Muscle layer of colon (tissue), 2 donors: ENCODE results near the gene SNAP25.

Experiments used
- H3K27ac ChIP-seq: one replicate; pipeline ENCODE4 v1.7.0; 2013; ENCODE audit warnings: low read depth, mild to moderate bottlenecking, low read length, moderate library complexity
- H3K27me3 ChIP-seq, 2 donors: one replicate each; pipeline ENCODE4 v1.7.0; 2013; ENCODE audit warnings: low read length in 2 of 2, mild to moderate bottlenecking in 2 of 2; ENCODE audit not compliant: insufficient read depth in 2 of 2, control insufficient read depth in 1 of 2
- H3K36me3 ChIP-seq: one replicate; pipeline ENCODE4 v1.7.0; 2013; ENCODE audit warnings: mild to moderate bottlenecking, low read length; ENCODE audit not compliant: insufficient read depth
- H3K4me1 ChIP-seq: one replicate; pipeline ENCODE4 v1.7.0; 2013; ENCODE audit warnings: mild to moderate bottlenecking, low read length; ENCODE audit not compliant: insufficient read depth
- H3K4me3 ChIP-seq, 2 donors: one replicate each; pipeline ENCODE4 v1.7.0; 2013; ENCODE audit warnings: low read length in 2 of 2, low read depth in 1 of 2, mild to moderate bottlenecking in 1 of 2, moderate library complexity in 1 of 2
- H3K9ac ChIP-seq: one replicate; pipeline ENCODE4 v1.7.0; 2013; ENCODE audit warnings: low read length
- H3K9me3 ChIP-seq: one replicate; pipeline ENCODE4 v1.7.0; 2013; ENCODE audit warnings: mild to moderate bottlenecking, low read length
- donor health status: abdominal sarcoma.
- donor health status: Adenocarcinoma of cecum.

SNAP25 gene

GRCh38 chr20:10312111-10312510, 93.5 kb downstream of the SNAP25 start:
- Histone ChIP-seq H3K36me3 (no peaks in the 10 kb centered on the region), H3K27ac (no peak overlapping the region), H3K9me3 (no peaks in the 10 kb centered on the region), H3K4me1 (no peaks in the 10 kb centered on the region), H3K27me3 (no peaks in the 10 kb centered on the region), H3K9ac (no peak overlapping the region), H3K4me3 (no peak overlapping the region)

- Histone ChIP-seq H3K4me3 (no peak overlapping the region), H3K27ac (no peak overlapping the region), H3K9ac (no peak overlapping the region), H3K4me1 (no peaks in the 10 kb centered on the region), H3K27me3 (no peaks in the 10 kb centered on the region), H3K36me3 (no peaks in the 10 kb centered on the region), H3K9me3 (no peaks in the 10 kb centered on the region)
Measured at GRCh38 chr20:10313215-10313614, 94.6 kb downstream of the SNAP25 start.

- H3K27ac ChIP-seq = no peak overlapping the region
- H3K4me3 ChIP-seq = no peak overlapping the region
- no peak overlapping the region for H3K9ac ChIP-seq
- no peaks in the 10 kb centered on the region for H3K4me1 ChIP-seq
- no peaks in the 10 kb centered on the region for H3K36me3 ChIP-seq
- H3K27me3 ChIP-seq = no peaks in the 10 kb centered on the region
- H3K9me3 ChIP-seq = no peaks in the 10 kb centered on the region
Measured at GRCh38 chr20:10313701-10314100, 95.1 kb downstream of the SNAP25 start.

GRCh38 chr20:10314198-10314597, 95.6 kb downstream of the SNAP25 start:
- Histone ChIP-seq H3K27ac (no peak overlapping the region), H3K27me3 (no peaks in the 10 kb centered on the region), H3K4me3 (no peak overlapping the region), H3K9me3 (no peaks in the 10 kb centered on the region), H3K36me3 (no peaks in the 10 kb centered on the region), H3K4me1 (no peaks in the 10 kb centered on the region), H3K9ac (no peak overlapping the region)

- Histone ChIP-seq H3K9me3 (no peaks in the 10 kb centered on the region), H3K27ac (no peak overlapping the region), H3K9ac (no peak overlapping the region)
Measured at GRCh38 chr20:10315138-10315537, 96.5 kb downstream of the SNAP25 start.

GRCh38 chr20:10316582-10316981, 98.0 kb downstream of the SNAP25 start:
- Histone ChIP-seq H3K4me3 (no peak overlapping the region), H3K27ac (no peak overlapping the region), H3K36me3 (no peaks in the 10 kb centered on the region), H3K9ac (no peak overlapping the region), H3K27me3 (no peaks in the 10 kb centered on the region), H3K9me3 (no peaks in the 10 kb centered on the region), H3K4me1 (no peaks in the 10 kb centered on the region)

More at GRCh38 chr20:10315138-10315537, 96.5 kb downstream of the SNAP25 start:
- Histone ChIP-seq H3K4me3 (no peak overlapping the region), H3K4me1 (no peaks in the 10 kb centered on the region), H3K36me3 (no peaks in the 10 kb centered on the region), H3K27me3 (no peaks in the 10 kb centered on the region)

- no peak overlapping the region for H3K27ac ChIP-seq
Measured at GRCh38 chr20:10318291-10319024, 99.8 kb downstream of the SNAP25 start.

GRCh38 chr20:10319855-10320254, 101.2 kb downstream of the SNAP25 start:
- H3K27me3 ChIP-seq = no peaks in the 10 kb centered on the region
- H3K4me1 ChIP-seq = no peaks in the 10 kb centered on the region
- no peaks in the 10 kb centered on the region for H3K36me3 ChIP-seq
- H3K9me3 ChIP-seq = no peaks in the 10 kb centered on the region
- no peak overlapping the region for H3K4me3 ChIP-seq
- no peak overlapping the region for H3K9ac ChIP-seq
- no peak overlapping the region for H3K27ac ChIP-seq

More at GRCh38 chr20:10318291-10319024, 99.8 kb downstream of the SNAP25 start:
- Histone ChIP-seq H3K36me3 (no peaks in the 10 kb centered on the region), H3K4me3 (no peak overlapping the region), H3K27me3 (no peaks in the 10 kb centered on the region), H3K9me3 (no peaks in the 10 kb centered on the region), H3K4me1 (no peaks in the 10 kb centered on the region), H3K9ac (no peak overlapping the region)

- no peak overlapping the region for H3K4me3 ChIP-seq
- no peak overlapping the region for H3K27ac ChIP-seq
- no peaks in the 10 kb centered on the region for H3K36me3 ChIP-seq
- H3K9me3 ChIP-seq = no peaks in the 10 kb centered on the region
- no peaks in the 10 kb centered on the region for H3K4me1 ChIP-seq
- H3K9ac ChIP-seq = no peak overlapping the region
- H3K27me3 ChIP-seq = no peaks in the 10 kb centered on the region
Measured at GRCh38 chr20:10321138-10321717, 102.6 kb downstream of the SNAP25 start.

GRCh38 chr20:10322073-10323012, 103.7 kb downstream of the SNAP25 start:
- Histone ChIP-seq H3K36me3 (no peaks in the 10 kb centered on the region), H3K4me3 (no peak overlapping the region), H3K27me3 (no peaks in the 10 kb centered on the region), H3K9ac (no peak overlapping the region), H3K27ac (no peak overlapping the region), H3K4me1 (no peaks in the 10 kb centered on the region), H3K9me3 (no peaks in the 10 kb centered on the region)

- Histone ChIP-seq H3K27ac (no peak overlapping the region), H3K9me3 (no peaks in the 10 kb centered on the region), H3K4me1 (no peaks in the 10 kb centered on the region), H3K4me3 (no peak overlapping the region), H3K27me3 (no peaks in the 10 kb centered on the region), H3K36me3 (no peaks in the 10 kb centered on the region), H3K9ac (no peak overlapping the region)
Measured at GRCh38 chr20:10323729-10324128, 105.1 kb downstream of the SNAP25 start.
